Adrenal gland (tissue), 12 donors: ENCODE results near the gene CTNND2. TPM values are rescaled to one million over a fixed set of nuclear protein-coding genes. Genes with fewer than 3 reads are reported as not detected.

Experiments
- DNase-seq, 7 donors: peaks; one replicate each; pipeline ENCODE4 v3.0.0-alpha.2; 2019 to 2020
- H3K27ac ChIP-seq, 5 donors: fragments of 200-600 bp; sonication (generic) in 4 of 5; 1 replicate in 3 of 5; 2 replicates in 2 of 5; pipeline versions ENCODE4 v1.5.1 to v1.8.0; 2016 to 2020; ENCODE audit warnings: mild to moderate bottlenecking in 1 of 5
- H3K27me3 ChIP-seq: fragments of 200-600 bp; 2 replicates; pipeline ENCODE4 v1.8.0; 2021
- H3K36me3 ChIP-seq, 2 donors: fragments of 200-600 bp; replicated peaks in 1 of 2; 1 replicate in 1 of 2; 2 replicates in 1 of 2; pipeline versions ENCODE4 v1.5.1 to v1.8.0; 2018 to 2022
- H3K4me1 ChIP-seq, 2 donors: fragments of 200-600 bp; replicated peaks in 1 of 2; 1 replicate in 1 of 2; 2 replicates in 1 of 2; pipeline versions ENCODE4 v1.5.1 to v1.8.0; 2018 to 2021
- H3K4me3 ChIP-seq, 4 donors: fragments of 200-600 bp; sonication (generic) in 3 of 4; one replicate each; pipeline ENCODE4 v1.5.1; 2016 to 2018
- H3K9me3 ChIP-seq, 3 donors: fragments of 200-600 bp; sonication (generic) in 1 of 3; replicated peaks in 1 of 3; 1 replicate in 2 of 3; 2 replicates in 1 of 3; pipeline versions ENCODE4 v1.5.1 to v1.8.0; 2016 to 2021
- POLR2A ChIP-seq, 2 donors: fragments of 450-650 bp; IDR thresholded peaks; one replicate each; pipeline ENCODE4 v1.6.1; 2017; ENCODE audit warnings: antibody characterized with exemption in 2 of 2, mild to moderate bottlenecking in 2 of 2, moderate library complexity in 1 of 2
- WGBS, 4 donors: extraction: QIAGEN DNeasy Blood & Tissue Kit in 2 of 4; methylation state at CpG; one replicate each; pipeline versions ENCODE4 v1.1.5 to v1.1.7; 2013 to 2017; 5-methylcytosine and 5-hydroxymethylcytosine counted together
- intact Hi-C, 2 donors: fragments of 100-400 bp; cut with DNase I; formaldehyde crosslinking; loops; one replicate each; pipeline versions ENCODE4 v1.14.1 to v1.15.0; 2022 to 2023
- polyA plus RNA-seq, 3 donors: library from polyadenylated mRNA; stranded (reverse); fragments of 200-250 nt in 2 of 3; fragments of 350-450 nt in 1 of 3; fragmentation: Illumina TruSeq in 1 of 3; extraction: RNeasy Lipid Tissue Mini Kit (QIAGEN cat#74804) in 1 of 3; gene quantifications; one replicate each; pipeline ENCODE4 v1.2.3, GENCODE V29; 2013 to 2014
- total RNA-seq, 9 donors: library from RNA; depleted of rRNA in 4 of 9; stranded (reverse); fragments of >200 nt in 4 of 9; fragments of 120-200 nt in 1 of 9; fragmentation: NEBNext Ultra II Directional in 1 of 9; extraction: Animal tissue kit (Norgen Biotek cat#: 25700) in 1 of 9; gene quantifications; one replicate each; pipeline versions ENCODE4 v1.1.0 to v1.2.4, GENCODE V29; 2013 to 2023
- TF ChIP-seq, protein P1 (sequence below), 6 experiments: fragments of 450-650 bp in 4 of 6; fragments of 200-600 bp in 2 of 6; sonication (generic) in 1 of 6; IDR thresholded peaks; 1 replicate in 5 of 6; 2 replicates in 1 of 6; pipeline versions ENCODE4 v1.5.1 to v1.8.0; 2016 to 2021; ENCODE audit warnings: antibody characterized with exemption in 6 of 6, mild to moderate bottlenecking in 2 of 6, moderate library complexity in 1 of 6
- donor health status: healthy with polysubstance abuse.
- donor health status: Bipolar disorder and iron deficiency.
- donor health status: DM: yes; HTN: yes; CAD: no.
- donor health status: DM: no; HTN: no; CAD: no.
- donor health status: DM: no; HTN: no; CAD: no.
- donor health status: DM: yes; HTN: yes; CAD: no.

CTNND2 gene
- total and polyA plus RNA-seq, 12 donors = 0.34 to 4.2 (median 1.1) TPM; not detected in 1

DNA sequence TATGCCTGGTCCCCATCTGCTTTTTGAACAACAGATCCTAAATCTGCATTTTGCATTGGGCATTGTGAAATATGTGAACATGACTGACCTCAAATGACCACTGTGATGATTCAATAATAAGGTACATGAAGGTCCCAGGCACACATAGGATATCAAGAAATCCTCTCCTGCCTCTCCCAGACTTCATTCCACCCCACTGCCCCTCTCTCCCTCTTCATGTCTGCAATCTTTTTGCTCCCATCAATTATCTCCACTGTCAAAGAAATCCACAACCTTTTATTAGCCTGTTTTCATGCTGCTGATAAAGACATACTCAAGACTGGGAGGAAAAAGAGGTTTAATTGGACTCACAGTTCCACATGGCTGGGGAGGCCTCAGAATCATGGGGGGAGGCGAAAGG lies 476.7 kb downstream of the CTNND2 start:
- intact Hi-C loops = no loop called here
- WGBS, 4 donors = 65 to 75% (median 71%) methylated on average over 1 of the region's 1 CpG

DNA sequence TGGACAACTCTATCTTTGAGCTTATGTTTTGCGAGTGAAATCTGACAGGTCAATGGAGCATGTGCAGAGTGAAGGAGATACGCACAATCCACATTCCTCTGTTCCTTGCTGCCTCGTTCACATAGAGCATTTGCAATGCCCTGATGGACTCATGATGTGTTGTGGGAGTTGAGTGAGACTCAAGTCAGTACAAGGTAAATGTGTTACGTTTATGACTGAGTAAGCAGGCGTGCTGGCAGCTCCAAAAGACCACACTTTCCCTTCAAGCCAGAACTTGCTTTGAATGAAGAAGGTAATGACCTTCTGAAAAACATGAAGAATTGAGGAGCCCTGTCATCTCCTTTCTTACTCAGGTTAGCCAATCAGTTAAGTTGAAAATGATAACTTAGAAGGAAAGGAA lies 477.8 kb downstream of the CTNND2 start:
- intact Hi-C loops = no loop called here
- WGBS, 4 donors = 69 to 76% (median 72%) methylated on average over 5 of the region's 5 CpGs

More for the DNA sequence above, 476.7 kb downstream of the CTNND2 start:
- no peak for DNase-seq
- no peaks in the 10 kb centered on the region for H3K4me1 ChIP-seq
- H3K27me3 ChIP-seq = no peaks in the 10 kb centered on the region
- no peaks in the 10 kb centered on the region for H3K36me3 ChIP-seq
- H3K4me3 ChIP-seq = no peak overlapping the region
- H3K9me3 ChIP-seq = no peaks in the 10 kb centered on the region
- no peak overlapping the region for H3K27ac ChIP-seq
- no peak for TF ChIP-seq POLR2A (IDR thresholded peaks at IDR 0.05)
- TF ChIP-seq, protein P1, sequence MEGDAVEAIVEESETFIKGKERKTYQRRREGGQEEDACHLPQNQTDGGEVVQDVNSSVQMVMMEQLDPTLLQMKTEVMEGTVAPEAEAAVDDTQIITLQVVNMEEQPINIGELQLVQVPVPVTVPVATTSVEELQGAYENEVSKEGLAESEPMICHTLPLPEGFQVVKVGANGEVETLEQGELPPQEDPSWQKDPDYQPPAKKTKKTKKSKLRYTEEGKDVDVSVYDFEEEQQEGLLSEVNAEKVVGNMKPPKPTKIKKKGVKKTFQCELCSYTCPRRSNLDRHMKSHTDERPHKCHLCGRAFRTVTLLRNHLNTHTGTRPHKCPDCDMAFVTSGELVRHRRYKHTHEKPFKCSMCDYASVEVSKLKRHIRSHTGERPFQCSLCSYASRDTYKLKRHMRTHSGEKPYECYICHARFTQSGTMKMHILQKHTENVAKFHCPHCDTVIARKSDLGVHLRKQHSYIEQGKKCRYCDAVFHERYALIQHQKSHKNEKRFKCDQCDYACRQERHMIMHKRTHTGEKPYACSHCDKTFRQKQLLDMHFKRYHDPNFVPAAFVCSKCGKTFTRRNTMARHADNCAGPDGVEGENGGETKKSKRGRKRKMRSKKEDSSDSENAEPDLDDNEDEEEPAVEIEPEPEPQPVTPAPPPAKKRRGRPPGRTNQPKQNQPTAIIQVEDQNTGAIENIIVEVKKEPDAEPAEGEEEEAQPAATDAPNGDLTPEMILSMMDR (IDR thresholded peaks at IDR 0.05) = no peak

DNA sequence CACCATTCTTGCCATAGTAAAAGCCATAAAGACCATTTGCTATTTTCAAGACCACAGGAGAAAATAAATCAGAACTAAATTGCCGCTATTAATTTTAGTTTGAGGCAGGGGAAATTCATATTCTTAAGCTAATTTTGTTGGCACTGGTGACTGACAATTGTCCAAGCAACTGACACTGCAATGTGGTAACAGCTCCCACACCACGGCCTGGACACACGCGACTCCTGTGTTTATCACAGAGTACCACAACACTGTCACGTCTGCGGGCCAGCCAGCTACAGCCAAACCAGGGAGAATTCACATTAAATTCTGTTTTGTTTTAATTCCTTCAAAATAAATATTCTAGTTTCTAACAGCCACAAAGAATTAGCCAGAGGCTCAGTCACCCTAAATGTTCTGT lies 481.9 kb downstream of the CTNND2 start:
- Histone ChIP-seq H3K27ac (no peak overlapping the region), H3K4me1 (no peaks in the 10 kb centered on the region), H3K9me3 (no peaks in the 10 kb centered on the region), H3K27me3 (no peaks in the 10 kb centered on the region), H3K4me3 (no peak overlapping the region), H3K36me3 (no peaks in the 10 kb centered on the region)
- DNase-seq = no peak
- 72 to 84% (median 80%) methylated on average over 6 of the region's 6 CpGs for WGBS, 4 donors
- intact Hi-C loops = no loop called here
- TF ChIP-seq POLR2A (IDR thresholded peaks at IDR 0.05) = no peak
- TF ChIP-seq, protein P1 (IDR thresholded peaks at IDR 0.05) = no peak

More for the DNA sequence above, 477.8 kb downstream of the CTNND2 start:
- Histone ChIP-seq H3K4me3 (no peak overlapping the region), H3K27ac (no peak overlapping the region), H3K9me3 (no peaks in the 10 kb centered on the region), H3K27me3 (no peaks in the 10 kb centered on the region), H3K36me3 (no peaks in the 10 kb centered on the region), H3K4me1 (no peaks in the 10 kb centered on the region)
- TF ChIP-seq POLR2A (IDR thresholded peaks at IDR 0.05) = no peak
- TF ChIP-seq, protein P1 (IDR thresholded peaks at IDR 0.05) = no peak
- DNase-seq = no peak

DNA sequence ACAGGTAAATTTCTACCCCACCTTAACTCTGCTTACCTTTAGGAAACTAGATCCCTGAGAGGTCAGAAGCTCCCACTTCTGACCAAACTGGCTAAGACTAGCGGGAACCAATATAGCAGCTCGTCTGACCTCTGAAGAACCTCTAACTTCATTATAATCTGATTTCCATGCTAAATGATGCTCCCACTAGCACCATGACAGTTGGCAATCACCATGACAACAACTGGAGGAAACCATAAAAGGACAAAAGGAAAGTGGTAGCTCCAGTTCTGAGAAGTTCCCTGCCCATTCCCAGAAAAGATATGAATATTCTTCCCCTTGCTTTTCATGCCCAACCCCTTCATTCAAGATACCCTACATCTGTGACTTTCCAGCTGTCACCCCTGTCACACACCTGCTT lies 483.3 kb downstream of the CTNND2 start:
- Histone ChIP-seq H3K4me1 (no peaks in the 10 kb centered on the region), H3K27ac (no peak overlapping the region), H3K4me3 (no peak overlapping the region), H3K9me3 (no peaks in the 10 kb centered on the region), H3K36me3 (no peaks in the 10 kb centered on the region), H3K27me3 (no peaks in the 10 kb centered on the region)
- intact Hi-C loops = no loop called here
- WGBS, 4 donors = 61 to 83% (median 76%) methylated on average over 2 of the region's 2 CpGs
- TF ChIP-seq, protein P1 (IDR thresholded peaks at IDR 0.05) = no peak
- no peak for TF ChIP-seq POLR2A (IDR thresholded peaks at IDR 0.05)
- no peak for DNase-seq
